Measurements from ENCODE around the gene TXNRD2.

TXNRD2 gene

GRCh38 chr22:19961201-19961580, 19.6 kb upstream of the TXNRD2 start:
- ATAC-seq (replicated peaks; ENCODE audit: extremely low read depth, poor library complexity, severe bottlenecking): no peak
- no peaks in the 10 kb centered on the region for H3K9me3 Mint-ChIP-seq

GRCh38 chr22:19960491-19961200, 19.0 kb upstream of the TXNRD2 start:
- no peak for ATAC-seq (replicated peaks; ENCODE audit: extremely low read depth, poor library complexity, severe bottlenecking)
- Mint-ChIP-seq H3K9me3 (no peaks in the 10 kb centered on the region), H3K4me3 (no peak overlapping the region), H3K27ac (ENCODE audit: low read depth) (no peak overlapping the region), H3K4me1 (peaks cover 8% of the 10 kb centered on the region), H3K27me3 (no peaks in the 10 kb centered on the region), H3K36me3 (ENCODE audit: insufficient read depth) (peaks cover 7% of the 10 kb centered on the region)
- DNase-seq (ENCODE audit: low spot score in 2 of 2): no peak

More at GRCh38 chr22:19961201-19961580, 19.6 kb upstream of the TXNRD2 start:
- Mint-ChIP-seq H3K36me3 (ENCODE audit: insufficient read depth) (peaks cover 7% of the 10 kb centered on the region), H3K27ac (ENCODE audit: low read depth) (no peak overlapping the region), H3K4me3 (no peak overlapping the region), H3K4me1 (peaks cover 6% of the 10 kb centered on the region), H3K27me3 (no peaks in the 10 kb centered on the region)
- no peak for DNase-seq (ENCODE audit: low spot score in 2 of 2)

GRCh38 chr22:19959587-19960490, 18.2 kb upstream of the TXNRD2 start:
- Mint-ChIP-seq H3K27ac (ENCODE audit: low read depth) (no peak overlapping the region), H3K9me3 (no peaks in the 10 kb centered on the region), H3K4me3 (no peak overlapping the region), H3K36me3 (ENCODE audit: insufficient read depth) (peaks cover 5% of the 10 kb centered on the region), H3K27me3 (no peaks in the 10 kb centered on the region), H3K4me1 (peaks cover 15% of the 10 kb centered on the region)
- no peak for DNase-seq (ENCODE audit: low spot score in 2 of 2)
- ATAC-seq (replicated peaks; ENCODE audit: extremely low read depth, poor library complexity, severe bottlenecking): no peak

- Mint-ChIP-seq H3K36me3 (ENCODE audit: insufficient read depth) (peaks cover 11% of the 10 kb centered on the region), H3K4me1 (peaks cover 23% of the 10 kb centered on the region), H3K27ac (ENCODE audit: low read depth) (no peak overlapping the region), H3K9me3 (no peaks in the 10 kb centered on the region), H3K27me3 (no peaks in the 10 kb centered on the region), H3K4me3 (no peak overlapping the region)
- ATAC-seq (replicated peaks; ENCODE audit: extremely low read depth, poor library complexity, severe bottlenecking) (no peak), DNase-seq (ENCODE audit: low spot score in 2 of 2) (no peak)
Measured at GRCh38 chr22:19959043-19959586, 17.5 kb upstream of the TXNRD2 start.

GRCh38 chr22:19958083-19959042, 16.7 kb upstream of the TXNRD2 start:
- no peaks in the 10 kb centered on the region for H3K27me3 Mint-ChIP-seq
- no peak for ATAC-seq (replicated peaks; ENCODE audit: extremely low read depth, poor library complexity, severe bottlenecking)
- H3K4me1 Mint-ChIP-seq: peaks cover 30% of the 10 kb centered on the region
- peaks cover 10% of the 10 kb centered on the region for H3K36me3 Mint-ChIP-seq (ENCODE audit: insufficient read depth)
- DNase-seq (ENCODE audit: low spot score in 2 of 2): no peak
- no peaks in the 10 kb centered on the region for H3K9me3 Mint-ChIP-seq
- no peak overlapping the region for H3K27ac Mint-ChIP-seq (ENCODE audit: low read depth)
- no peak overlapping the region for H3K4me3 Mint-ChIP-seq

GRCh38 chr22:19957445-19957844, 15.8 kb upstream of the TXNRD2 start:
- ATAC-seq (replicated peaks; ENCODE audit: extremely low read depth, poor library complexity, severe bottlenecking): no peak
- peaks cover 8% of the 10 kb centered on the region for H3K36me3 Mint-ChIP-seq (ENCODE audit: insufficient read depth)
- no peak overlapping the region for H3K4me3 Mint-ChIP-seq
- no peak overlapping the region for H3K27ac Mint-ChIP-seq (ENCODE audit: low read depth)
- H3K27me3 Mint-ChIP-seq: no peaks in the 10 kb centered on the region
- H3K4me1 Mint-ChIP-seq: peaks cover 30% of the 10 kb centered on the region
- no peak for DNase-seq (ENCODE audit: low spot score in 2 of 2)
- no peaks in the 10 kb centered on the region for H3K9me3 Mint-ChIP-seq

GRCh38 chr22:19955241-19956128, 13.9 kb upstream of the TXNRD2 start:
- H3K4me1 Mint-ChIP-seq: peaks cover 35% of the 10 kb centered on the region
- H3K36me3 Mint-ChIP-seq (ENCODE audit: insufficient read depth): peaks cover 9% of the 10 kb centered on the region
- ATAC-seq (replicated peaks; ENCODE audit: extremely low read depth, poor library complexity, severe bottlenecking) (peak; percentile 85), DNase-seq (ENCODE audit: low spot score in 2 of 2) (no peak)
- H3K27me3 Mint-ChIP-seq: no peaks in the 10 kb centered on the region
- H3K27ac Mint-ChIP-seq (ENCODE audit: low read depth): peak overlapping the region; percentile 74
- peak overlapping the region; percentile 63 for H3K4me3 Mint-ChIP-seq
- H3K9me3 Mint-ChIP-seq: no peaks in the 10 kb centered on the region

GRCh38 chr22:19951346-19951745, 9.7 kb upstream of the TXNRD2 start:
- Mint-ChIP-seq H3K36me3 (ENCODE audit: insufficient read depth) (peaks cover 16% of the 10 kb centered on the region), H3K27me3 (no peaks in the 10 kb centered on the region), H3K27ac (ENCODE audit: low read depth) (no peak overlapping the region), H3K4me1 (peaks cover 45% of the 10 kb centered on the region), H3K9me3 (no peaks in the 10 kb centered on the region), H3K4me3 (no peak overlapping the region)
- ATAC-seq (replicated peaks; ENCODE audit: extremely low read depth, poor library complexity, severe bottlenecking) (no peak), DNase-seq (ENCODE audit: low spot score in 2 of 2) (no peak)

GRCh38 chr22:19948057-19948760, 6.6 kb upstream of the TXNRD2 start:
- peaks cover 9% of the 10 kb centered on the region for H3K36me3 Mint-ChIP-seq (ENCODE audit: insufficient read depth)
- no peaks in the 10 kb centered on the region for H3K27me3 Mint-ChIP-seq
- H3K4me3 Mint-ChIP-seq: no peak overlapping the region
- H3K9me3 Mint-ChIP-seq: no peaks in the 10 kb centered on the region
- H3K4me1 Mint-ChIP-seq: peaks cover 28% of the 10 kb centered on the region
- ATAC-seq (replicated peaks; ENCODE audit: extremely low read depth, poor library complexity, severe bottlenecking): no peak
- DNase-seq (ENCODE audit: low spot score in 2 of 2): no peak
- no peak overlapping the region for H3K27ac Mint-ChIP-seq (ENCODE audit: low read depth)

- H3K27me3 Mint-ChIP-seq: no peaks in the 10 kb centered on the region
- H3K4me1 Mint-ChIP-seq: peaks cover 47% of the 10 kb centered on the region
- H3K9me3 Mint-ChIP-seq: no peaks in the 10 kb centered on the region
Measured at GRCh38 chr22:19943082-19944026, 1.7 kb upstream of the TXNRD2 start.

More at GRCh38 chr22:19943082-19944026, 1.7 kb upstream of the TXNRD2 start:
- peak overlapping the region; percentile 90 for H3K4me3 Mint-ChIP-seq
- DNase-seq (ENCODE audit: low spot score in 2 of 2): no peak
- H3K36me3 Mint-ChIP-seq (ENCODE audit: insufficient read depth): peaks cover 5% of the 10 kb centered on the region
- peak overlapping the region; percentile 95 for H3K27ac Mint-ChIP-seq (ENCODE audit: low read depth)
- ATAC-seq (replicated peaks; ENCODE audit: extremely low read depth, poor library complexity, severe bottlenecking): no peak

Measured in central memory CD8-positive, alpha-beta T cell (primary cell).